ENCODE data around the gene PDE6A. TPM values are rescaled to one million over a fixed set of nuclear protein-coding genes. Genes with fewer than 3 reads are reported as not detected.
"Not testable (repeated sequence)": the region's sequence is repeated elsewhere in the genome, so short reads cannot be mapped to it uniquely, and the experiment has no call there.

The PDE6A gene
- total RNA-seq, 4 donors from 2014 or later = 0.22 TPM; not detected in 3

- no peak for DNase-seq (ENCODE audit: low spot score in 2 of 2)
- TF ChIP-seq CTCF (IDR thresholded peaks at IDR 0.05) = no peak
- TF ChIP-seq EP300 (IDR thresholded peaks at IDR 0.05) = no peak
- no peak for TF ChIP-seq POLR2A (IDR thresholded peaks at IDR 0.05)
- Histone ChIP-seq H3K9me3 (no peaks in the 10 kb centered on the region), H3K4me3 (no peak overlapping the region), H3K4me1 (peaks cover 0 to 6% (median 0%) of the 10 kb centered on the region in 4 donors), H3K36me3 (no peaks in the 10 kb centered on the region), H3K27ac (no peak overlapping the region), H3K27me3 (no peaks in the 10 kb centered on the region)
- 74 to 89% methylated on average over 2 of the region's 2 CpGs for WGBS, 2 donors
Measured at GRCh38 chr5:149885513-149885912, 59.1 kb downstream of the PDE6A start.

GRCh38 chr5:149883550-149883949 lies 61.0 kb downstream of the PDE6A start:
- Histone ChIP-seq H3K4me1 (peaks cover 0 to 6% (median 0%) of the 10 kb centered on the region in 4 donors), H3K9me3 (no peaks in the 10 kb centered on the region), H3K27ac (no peak overlapping the region), H3K36me3 (no peaks in the 10 kb centered on the region), H3K4me3 (no peak overlapping the region), H3K27me3 (no peaks in the 10 kb centered on the region)
- TF ChIP-seq POLR2A (IDR thresholded peaks at IDR 0.05) (no peak), CTCF (IDR thresholded peaks at IDR 0.05) (no peak), EP300 (IDR thresholded peaks at IDR 0.05) (no peak)
- no peak for DNase-seq (ENCODE audit: low spot score in 2 of 2)
- 90 to 93% methylated on average over 2 of the region's 2 CpGs for WGBS, 2 donors

- not testable (repeated sequence) for H3K9me3 ChIP-seq; H3K27me3 ChIP-seq; H3K4me1 ChIP-seq; DNase-seq (ENCODE audit: low spot score in 2 of 2); H3K4me3 ChIP-seq; H3K27ac ChIP-seq; H3K36me3 ChIP-seq
- 80 to 84% methylated on average over 10 of the region's 10 CpGs for WGBS, 2 donors
Measured at GRCh38 chr5:149882633-149883032, 62.0 kb downstream of the PDE6A start.

GRCh38 chr5:149881874-149882273 lies 62.7 kb downstream of the PDE6A start:
- Histone ChIP-seq H3K27ac (no peak overlapping the region), H3K36me3 (no peaks in the 10 kb centered on the region), H3K4me1 (no peaks in the 10 kb centered on the region), H3K27me3 (no peaks in the 10 kb centered on the region), H3K9me3 (no peaks in the 10 kb centered on the region), H3K4me3 (no peak overlapping the region)
- no peak for TF ChIP-seq CTCF (IDR thresholded peaks at IDR 0.05)
- no peak for TF ChIP-seq POLR2A (IDR thresholded peaks at IDR 0.05)
- no peak for DNase-seq (ENCODE audit: low spot score in 2 of 2)
- WGBS, 2 donors = 82 to 87% methylated on average over 4 of the region's 4 CpGs

- no peaks in the 10 kb centered on the region for H3K9me3 ChIP-seq
- H3K4me3 ChIP-seq = no peak overlapping the region
- no peak for TF ChIP-seq POLR2A (IDR thresholded peaks at IDR 0.05)
- TF ChIP-seq CTCF (IDR thresholded peaks at IDR 0.05) = no peak
- no peak for TF ChIP-seq EP300 (IDR thresholded peaks at IDR 0.05)
- no peak overlapping the region for H3K27ac ChIP-seq
- no peaks in the 10 kb centered on the region for H3K4me1 ChIP-seq
- no peaks in the 10 kb centered on the region for H3K27me3 ChIP-seq
- 92% methylated on average over 4 of the region's 4 CpGs for WGBS, 2 donors
- no peaks in the 10 kb centered on the region for H3K36me3 ChIP-seq
- DNase-seq (ENCODE audit: low spot score in 2 of 2) = no peak
Measured at GRCh38 chr5:149881069-149881622, 63.4 kb downstream of the PDE6A start.

- not testable (repeated sequence) for H3K27ac ChIP-seq; H3K4me1 ChIP-seq; H3K4me3 ChIP-seq; H3K36me3 ChIP-seq; H3K9me3 ChIP-seq; H3K27me3 ChIP-seq; DNase-seq (ENCODE audit: low spot score in 2 of 2)
- 79 to 80% methylated on average over 2 of the region's 2 CpGs for WGBS, 2 donors
Measured at GRCh38 chr5:149879593-149879992, 65.0 kb downstream of the PDE6A start.

Data from tibial nerve (tissue), 4 donors.